ENCODE results near the gene FOXA2.

- TF ChIP-seq EZH2phosphoT487 (IDR thresholded peaks at IDR 0.05; ENCODE audit: insufficient read depth, low read depth), result no peak
- TF ChIP-seq EZH2 (IDR thresholded peaks at IDR 0.05; ENCODE audit: insufficient read depth, poor library complexity, severe bottlenecking), result peak; percentile 22
These were observed 17.3 kb downstream of the FOXA2 start for GRCh38 chr20:22566876-22567658.
